Stimulated activated CD8-positive, alpha-beta memory T cell treated with anti-CD3 and anti-CD28 coated beads, Interleukin-15, amount 100 ng/mL, for 1 hour (primary cell): Measurements from ENCODE around the gene LZTFL1.
"Not testable (repeated sequence)": the region's sequence is repeated elsewhere in the genome, so short reads cannot be mapped to it uniquely, and the experiment has no call there.

ENCODE experiments used
- DNase-seq: peaks from one replicate; pipeline ENCODE4 v3.0.0-alpha.2; 2020; ENCODE audit warnings: low read depth

LZTFL1 gene

GRCh38 chr3:45864760-45865519 lies 23.0 kb upstream of the LZTFL1 start:
- DNase-seq = no peak

- no peak for DNase-seq
These were observed 19.3 kb upstream of the LZTFL1 start for GRCh38 chr3:45861043-45861719.

GRCh38 chr3:45860481-45860880 lies 18.6 kb upstream of the LZTFL1 start:
- DNase-seq = no peak

GRCh38 chr3:45858809-45859543 lies 17.1 kb upstream of the LZTFL1 start:
- no peak for DNase-seq

GRCh38 chr3:45857024-45857423 lies 15.1 kb upstream of the LZTFL1 start:
- not testable (repeated sequence) for DNase-seq

- not testable (repeated sequence) for DNase-seq
These were observed 14.4 kb upstream of the LZTFL1 start for GRCh38 chr3:45856323-45856722.

GRCh38 chr3:45852828-45853227 lies 10.9 kb upstream of the LZTFL1 start:
- DNase-seq = no peak

- no peak for DNase-seq
These were observed 6.5 kb upstream of the LZTFL1 start for GRCh38 chr3:45848392-45848791.

GRCh38 chr3:45844616-45845015 lies 2.7 kb upstream of the LZTFL1 start:
- DNase-seq = no peak

- no peak for DNase-seq
These were observed 1.1 kb upstream of the LZTFL1 start for GRCh38 chr3:45842851-45843625.

- DNase-seq = no peak
These were observed 531 bp downstream of the LZTFL1 start for GRCh38 chr3:45841420-45841756.

GRCh38 chr3:45838466-45838865 lies 3.5 kb downstream of the LZTFL1 start:
- DNase-seq = no peak

GRCh38 chr3:45832699-45833098 lies 9.2 kb downstream of the LZTFL1 start:
- no peak for DNase-seq

- DNase-seq = no peak
These were observed 11.8 kb downstream of the LZTFL1 start for GRCh38 chr3:45830121-45830520.

GRCh38 chr3:45826908-45827307 lies 15.0 kb downstream of the LZTFL1 start:
- no peak for DNase-seq

- DNase-seq = no peak
These were observed 15.6 kb downstream of the LZTFL1 start for GRCh38 chr3:45826321-45826720.

GRCh38 chr3:45821127-45821526 lies 20.8 kb downstream of the LZTFL1 start:
- no peak for DNase-seq

- DNase-seq = no peak
These were observed 22.4 kb downstream of the LZTFL1 start for GRCh38 chr3:45819543-45819942.

- DNase-seq = no peak
These were observed 23.9 kb downstream of the LZTFL1 start for GRCh38 chr3:45817831-45818522.

GRCh38 chr3:45816544-45816943 lies 25.4 kb downstream of the LZTFL1 start:
- no peak for DNase-seq

- DNase-seq = no peak
These were observed 27.6 kb downstream of the LZTFL1 start for GRCh38 chr3:45814322-45814721.
